CD4-positive, alpha-beta memory T cell (primary cell): ENCODE results near the gene CTU1. TPM values are rescaled to one million over a fixed set of nuclear protein-coding genes. Genes with fewer than 3 reads are reported as not detected.

Source experiments
- polyA plus RNA-seq, 2 donors: library from polyadenylated mRNA; unstranded; fragments of 300-500 nt; fragmentation: Illumina TruSeq; gene quantifications; one replicate each; pipeline ENCODE4 v1.2.3, GENCODE V29; 2021
- total RNA-seq, 2 experiments: library from RNA; stranded (reverse); gene quantifications; one replicate each; pipeline ENCODE4 v1.2.3, GENCODE V29; 2021

CTU1 gene
- total and polyA plus RNA-seq, 4 experiments from 2014 or later = 1.4 to 11.4 (median 10.3) TPM

Other genes starting within 250 kb of the CTU1 start
- not detected for gene KLK2, start 235.0 kb downstream of the CTU1 start, total RNA-seq
- gene KLK2, start 235.0 kb downstream of the CTU1 start, polyA plus RNA-seq = not detected
- not detected for gene KLK4, start 197.0 kb downstream of the CTU1 start, total RNA-seq
- gene KLK4, start 197.0 kb downstream of the CTU1 start, polyA plus RNA-seq = not detected
- not detected for gene KLK5, start 155.4 kb downstream of the CTU1 start, total RNA-seq
- not detected for gene KLK5, start 155.4 kb downstream of the CTU1 start, polyA plus RNA-seq
- not detected for gene KLK6, start 138.8 kb downstream of the CTU1 start, total RNA-seq
- not detected for gene KLK6, start 138.8 kb downstream of the CTU1 start, polyA plus RNA-seq
- not detected for gene KLK7, start 124.5 kb downstream of the CTU1 start, total RNA-seq
- gene KLK7, start 124.5 kb downstream of the CTU1 start, polyA plus RNA-seq = not detected
- not detected for gene KLK8, start 106.8 kb downstream of the CTU1 start, total RNA-seq
- gene KLK8, start 106.8 kb downstream of the CTU1 start, polyA plus RNA-seq = not detected
- gene KLK10, start 88.7 kb downstream of the CTU1 start, total RNA-seq = not detected
- gene KLK10, start 88.7 kb downstream of the CTU1 start, polyA plus RNA-seq = not detected
- not detected for gene KLK11, start 81.8 kb downstream of the CTU1 start, total RNA-seq
- not detected for gene KLK11, start 81.8 kb downstream of the CTU1 start, polyA plus RNA-seq
- not detected for gene KLK12, start 73.4 kb downstream of the CTU1 start, total RNA-seq
- gene KLK12, start 73.4 kb downstream of the CTU1 start, polyA plus RNA-seq = not detected
- not detected for gene KLK13, start 43.3 kb downstream of the CTU1 start, total RNA-seq
- not detected for gene KLK13, start 43.3 kb downstream of the CTU1 start, polyA plus RNA-seq
- 1 to 10 TPM in 1 of 2 experiments, not detected in 1; 1.1 TPM for gene KLK14, start 25.5 kb downstream of the CTU1 start, total RNA-seq
- not detected for gene KLK14, start 25.5 kb downstream of the CTU1 start, polyA plus RNA-seq
- gene SIGLEC9, start 16.5 kb upstream of the CTU1 start, total RNA-seq = 1 to 10 TPM; 3.4 to 3.9 TPM
- gene SIGLEC9, start 16.5 kb upstream of the CTU1 start, polyA plus RNA-seq = 1 to 10 TPM; 2.4 to 2.6 TPM
- gene SIGLEC7, start 33.9 kb upstream of the CTU1 start, total RNA-seq = under 1 TPM; 0.25 to 0.52 TPM
- gene SIGLEC7, start 33.9 kb upstream of the CTU1 start, polyA plus RNA-seq = under 1 TPM in 1 of 2 donors, not detected in 1; 0.57 TPM
- gene CD33, start 116.7 kb upstream of the CTU1 start, total RNA-seq = under 1 TPM; 0.47 to 0.58 TPM
- gene CD33, start 116.7 kb upstream of the CTU1 start, polyA plus RNA-seq = not detected
- not detected for gene SIGLECL1, start 142.7 kb upstream of the CTU1 start, total RNA-seq
- gene SIGLECL1, start 142.7 kb upstream of the CTU1 start, polyA plus RNA-seq = not detected
- gene IGLON5, start 203.2 kb upstream of the CTU1 start, total RNA-seq = not detected
- gene IGLON5, start 203.2 kb upstream of the CTU1 start, polyA plus RNA-seq = not detected
- under 1 TPM; 0.22 to 0.26 TPM for gene VSIG10L, start 233.7 kb upstream of the CTU1 start, total RNA-seq
- under 1 TPM in 1 of 2 donors, not detected in 1; 0.17 TPM for gene VSIG10L, start 233.7 kb upstream of the CTU1 start, polyA plus RNA-seq